OCI-LY3 (cell line): ENCODE data around the gene EFL1.

Experiments used
- EZH2phosphoT487 ChIP-seq: fragments of 200-600 bp; shearing (Covaris generic); IDR thresholded peaks from 2 replicates; pipeline ENCODE4 v1.6.1; 2018; ENCODE audit warnings: antibody characterized with exemption, mixed run types, low read depth
- TF ChIP-seq, protein P1 (sequence below): fragments of 200-600, 300-600 bp; sonication (generic); IDR thresholded peaks from 2 replicates; pipeline ENCODE4 v1.5.1; 2014; ENCODE audit warnings: antibody characterized with exemption, low read length, low read depth

DNA sequence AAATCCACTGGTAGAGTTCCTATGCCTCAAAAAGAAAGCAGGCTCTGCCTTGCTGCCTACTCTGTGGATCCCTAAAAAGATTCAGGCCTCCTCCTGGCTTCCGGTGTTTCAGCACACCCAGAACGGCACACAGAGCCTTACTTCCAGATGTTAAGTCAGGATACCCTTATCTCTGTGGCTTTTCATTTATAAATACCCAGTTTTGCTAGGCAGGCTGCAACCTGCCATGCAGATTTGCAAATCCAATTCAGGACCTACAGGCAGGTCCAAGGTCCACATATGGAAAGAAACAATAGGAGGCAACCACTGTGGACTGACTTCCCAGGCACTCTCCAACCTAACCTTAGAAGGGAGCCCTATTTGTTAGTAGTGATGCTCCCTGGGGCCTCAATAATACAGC, 30.7 kb downstream of the EFL1 start:
- TF ChIP-seq, protein P1, sequence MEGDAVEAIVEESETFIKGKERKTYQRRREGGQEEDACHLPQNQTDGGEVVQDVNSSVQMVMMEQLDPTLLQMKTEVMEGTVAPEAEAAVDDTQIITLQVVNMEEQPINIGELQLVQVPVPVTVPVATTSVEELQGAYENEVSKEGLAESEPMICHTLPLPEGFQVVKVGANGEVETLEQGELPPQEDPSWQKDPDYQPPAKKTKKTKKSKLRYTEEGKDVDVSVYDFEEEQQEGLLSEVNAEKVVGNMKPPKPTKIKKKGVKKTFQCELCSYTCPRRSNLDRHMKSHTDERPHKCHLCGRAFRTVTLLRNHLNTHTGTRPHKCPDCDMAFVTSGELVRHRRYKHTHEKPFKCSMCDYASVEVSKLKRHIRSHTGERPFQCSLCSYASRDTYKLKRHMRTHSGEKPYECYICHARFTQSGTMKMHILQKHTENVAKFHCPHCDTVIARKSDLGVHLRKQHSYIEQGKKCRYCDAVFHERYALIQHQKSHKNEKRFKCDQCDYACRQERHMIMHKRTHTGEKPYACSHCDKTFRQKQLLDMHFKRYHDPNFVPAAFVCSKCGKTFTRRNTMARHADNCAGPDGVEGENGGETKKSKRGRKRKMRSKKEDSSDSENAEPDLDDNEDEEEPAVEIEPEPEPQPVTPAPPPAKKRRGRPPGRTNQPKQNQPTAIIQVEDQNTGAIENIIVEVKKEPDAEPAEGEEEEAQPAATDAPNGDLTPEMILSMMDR = no peak
- no peak for TF ChIP-seq EZH2phosphoT487
